Suprapubic skin (tissue), 4 donors: ENCODE data around the gene HASPIN.

Experiments used
- EP300 ChIP-seq: sonication (generic); formaldehyde crosslinking; IDR thresholded peaks from one replicate; pipeline ENCODE4 v1.6.1; 2017; ENCODE audit warnings: antibody characterized with exemption
- POLR2A ChIP-seq, 2 donors: fragments of 450-650 bp; IDR thresholded peaks; one replicate each; pipeline ENCODE4 v1.6.1; 2017; ENCODE audit warnings: antibody characterized with exemption in 2 of 2, mild to moderate bottlenecking in 2 of 2, moderate library complexity in 2 of 2
- POLR2AphosphoS5 ChIP-seq, 3 donors: sonication (generic); formaldehyde crosslinking; IDR thresholded peaks; one replicate each; pipeline ENCODE4 v1.6.1; 2017; ENCODE audit warnings: antibody characterized with exemption in 3 of 3
- TF ChIP-seq, protein P1 (sequence below), 2 donors: fragments of 200-600 bp in 1 of 2; fragments of 450-650 bp in 1 of 2; sonication (generic) in 1 of 2; IDR thresholded peaks; one replicate each; pipeline ENCODE4 v1.5.1; 2016 to 2019; ENCODE audit warnings: antibody characterized with exemption in 2 of 2, mild to moderate bottlenecking in 1 of 2, moderate library complexity in 1 of 2

DNA sequence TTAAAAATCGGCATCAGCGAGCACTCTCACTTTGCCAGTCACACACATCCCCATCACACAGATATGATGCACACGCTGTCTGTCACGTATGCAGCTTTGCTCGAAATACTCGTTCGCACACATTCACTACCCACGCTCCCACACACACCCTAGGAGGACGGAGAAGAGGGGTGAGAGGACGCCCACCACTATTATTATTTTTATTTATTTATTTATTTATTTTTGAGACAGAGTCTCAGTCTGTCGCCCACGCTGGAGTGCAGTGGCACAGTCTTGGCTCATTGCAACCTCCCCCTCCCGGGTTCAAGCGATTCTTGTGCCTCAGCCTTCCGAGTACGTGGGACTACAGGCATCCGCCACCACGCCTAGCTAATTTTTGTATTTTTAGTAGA lies 30.4 kb downstream of the HASPIN start:
- no peak for TF ChIP-seq POLR2AphosphoS5 (IDR thresholded peaks at IDR 0.05)
- no peak for TF ChIP-seq POLR2A (IDR thresholded peaks at IDR 0.05)
- TF ChIP-seq, protein P1, sequence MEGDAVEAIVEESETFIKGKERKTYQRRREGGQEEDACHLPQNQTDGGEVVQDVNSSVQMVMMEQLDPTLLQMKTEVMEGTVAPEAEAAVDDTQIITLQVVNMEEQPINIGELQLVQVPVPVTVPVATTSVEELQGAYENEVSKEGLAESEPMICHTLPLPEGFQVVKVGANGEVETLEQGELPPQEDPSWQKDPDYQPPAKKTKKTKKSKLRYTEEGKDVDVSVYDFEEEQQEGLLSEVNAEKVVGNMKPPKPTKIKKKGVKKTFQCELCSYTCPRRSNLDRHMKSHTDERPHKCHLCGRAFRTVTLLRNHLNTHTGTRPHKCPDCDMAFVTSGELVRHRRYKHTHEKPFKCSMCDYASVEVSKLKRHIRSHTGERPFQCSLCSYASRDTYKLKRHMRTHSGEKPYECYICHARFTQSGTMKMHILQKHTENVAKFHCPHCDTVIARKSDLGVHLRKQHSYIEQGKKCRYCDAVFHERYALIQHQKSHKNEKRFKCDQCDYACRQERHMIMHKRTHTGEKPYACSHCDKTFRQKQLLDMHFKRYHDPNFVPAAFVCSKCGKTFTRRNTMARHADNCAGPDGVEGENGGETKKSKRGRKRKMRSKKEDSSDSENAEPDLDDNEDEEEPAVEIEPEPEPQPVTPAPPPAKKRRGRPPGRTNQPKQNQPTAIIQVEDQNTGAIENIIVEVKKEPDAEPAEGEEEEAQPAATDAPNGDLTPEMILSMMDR (IDR thresholded peaks at IDR 0.05): no peak
- no peak for TF ChIP-seq EP300
